Sigmoid colon (tissue), 7 donors: ENCODE results near the gene F2R. TPM values are rescaled to one million over a fixed set of nuclear protein-coding genes. Genes with fewer than 3 reads are reported as not detected.

Experiments
- DNase-seq: peaks from one replicate; pipeline ENCODE4 v3.0.0-alpha.2; 2019
- H3K27ac ChIP-seq, 4 donors: fragments of 200-600 bp; sonication (generic); one replicate each; pipeline ENCODE4 v1.5.1; 2016 to 2019; ENCODE audit warnings: mild to moderate bottlenecking in 1 of 4
- H3K27me3 ChIP-seq, 3 donors: fragments of 200-600 bp; sonication (generic); one replicate each; pipeline ENCODE4 v1.5.1; 2019; ENCODE audit warnings: mild to moderate bottlenecking in 1 of 3
- H3K36me3 ChIP-seq, 4 donors: fragments of 200-600 bp; sonication (generic); one replicate each; pipeline ENCODE4 v1.5.1; 2016 to 2019
- H3K4me1 ChIP-seq, 4 donors: fragments of 200-600 bp; sonication (generic); one replicate each; pipeline ENCODE4 v1.5.1; 2017 to 2019
- H3K4me3 ChIP-seq, 4 donors: fragments of 200-600 bp; sonication (generic); one replicate each; pipeline ENCODE4 v1.5.1; 2017 to 2019; ENCODE audit warnings: mild to moderate bottlenecking in 2 of 4, moderate library complexity in 1 of 4
- H3K9me3 ChIP-seq, 4 donors: fragments of 200-600 bp in 3 of 4; sonication (generic) in 3 of 4; one replicate each; pipeline versions ENCODE4 v1.5.1 to v1.6.1; 2013 to 2019
- EP300 ChIP-seq, 4 donors: sonication (generic); formaldehyde crosslinking; IDR thresholded peaks; one replicate each; pipeline ENCODE4 v1.6.1; 2017; ENCODE audit warnings: antibody characterized with exemption in 4 of 4
- POLR2A ChIP-seq, 2 donors: fragments of 450-650 bp; IDR thresholded peaks; one replicate each; pipeline ENCODE4 v1.6.1; 2016; ENCODE audit warnings: antibody characterized with exemption in 2 of 2, mild to moderate bottlenecking in 2 of 2, moderate library complexity in 2 of 2
- POLR2AphosphoS5 ChIP-seq, 4 donors: sonication (generic); formaldehyde crosslinking; IDR thresholded peaks; one replicate each; pipeline ENCODE4 v1.6.1; 2017; ENCODE audit warnings: antibody characterized with exemption in 4 of 4
- WGBS, 2 donors: extraction: QIAGEN DNeasy Blood & Tissue Kit; methylation state at CpG; one replicate each; pipeline ENCODE4 v1.1.7; 2013; 5-methylcytosine and 5-hydroxymethylcytosine counted together
- intact Hi-C: fragments of 100-400 bp; cut with DNase I; formaldehyde crosslinking; loops from one replicate; pipeline ENCODE4 v1.15.1; 2023
- polyA plus RNA-seq, 3 donors: library from polyadenylated mRNA; stranded (reverse); fragments of 200-250 nt; gene quantifications; one replicate each; pipeline ENCODE4 v1.2.3, GENCODE V29; 2013
- total RNA-seq, 4 donors: library from RNA; depleted of rRNA; stranded (reverse); fragments of >200 nt; gene quantifications; one replicate each; pipeline ENCODE4 v1.1.0, GENCODE V29; 2016
- TF ChIP-seq, protein P1 (sequence below), 4 experiments: fragments of 450-650 bp in 3 of 4; fragments of 200-600 bp in 1 of 4; IDR thresholded peaks; one replicate each; pipeline ENCODE4 v1.5.1; 2016 to 2019; ENCODE audit warnings: antibody characterized with exemption in 4 of 4, mild to moderate bottlenecking in 3 of 4, moderate library complexity in 2 of 4
- donor health status: healthy with polysubstance abuse.
- donor health status: Bipolar disorder and iron deficiency.
- donor health status: healthy.

Gene F2R
- total and polyA plus RNA-seq, 7 donors: 0.60 to 10.7 (median 5.8) TPM

DNA sequence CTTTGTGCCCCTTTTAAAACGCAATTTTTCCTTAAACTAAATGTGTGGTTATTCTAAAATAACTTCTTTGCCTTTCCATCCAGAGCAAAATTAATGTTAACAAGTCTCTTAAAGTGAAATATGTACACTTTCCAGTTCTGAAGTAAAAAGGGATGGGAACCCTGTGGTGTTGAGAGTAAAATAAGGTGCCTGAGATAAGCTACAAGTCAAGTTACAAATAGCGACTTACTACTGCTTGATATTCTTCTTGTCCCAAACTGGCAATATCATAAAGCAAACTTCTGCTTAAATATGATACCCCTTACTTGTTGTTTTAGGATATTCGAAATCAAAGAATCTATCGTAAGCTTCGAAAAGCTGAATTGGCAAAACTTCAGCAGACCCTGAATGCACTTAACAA is 18.3 kb upstream of the F2R start:
- Histone ChIP-seq H3K36me3 (no peaks in the 10 kb centered on the region), H3K9me3 (no peaks in the 10 kb centered on the region), H3K27ac (no peak overlapping the region), H3K4me3 (no peak overlapping the region), H3K4me1 (no peaks in the 10 kb centered on the region), H3K27me3 (no peaks in the 10 kb centered on the region)
- DNase-seq: no peak
- WGBS, 2 donors: 97 to 98% methylated on average over 5 of the region's 5 CpGs
- TF ChIP-seq POLR2AphosphoS5 (IDR thresholded peaks at IDR 0.05) (no peak), POLR2A (IDR thresholded peaks at IDR 0.05) (no peak), EP300 (IDR thresholded peaks at IDR 0.05) (no peak)
- TF ChIP-seq, protein P1, sequence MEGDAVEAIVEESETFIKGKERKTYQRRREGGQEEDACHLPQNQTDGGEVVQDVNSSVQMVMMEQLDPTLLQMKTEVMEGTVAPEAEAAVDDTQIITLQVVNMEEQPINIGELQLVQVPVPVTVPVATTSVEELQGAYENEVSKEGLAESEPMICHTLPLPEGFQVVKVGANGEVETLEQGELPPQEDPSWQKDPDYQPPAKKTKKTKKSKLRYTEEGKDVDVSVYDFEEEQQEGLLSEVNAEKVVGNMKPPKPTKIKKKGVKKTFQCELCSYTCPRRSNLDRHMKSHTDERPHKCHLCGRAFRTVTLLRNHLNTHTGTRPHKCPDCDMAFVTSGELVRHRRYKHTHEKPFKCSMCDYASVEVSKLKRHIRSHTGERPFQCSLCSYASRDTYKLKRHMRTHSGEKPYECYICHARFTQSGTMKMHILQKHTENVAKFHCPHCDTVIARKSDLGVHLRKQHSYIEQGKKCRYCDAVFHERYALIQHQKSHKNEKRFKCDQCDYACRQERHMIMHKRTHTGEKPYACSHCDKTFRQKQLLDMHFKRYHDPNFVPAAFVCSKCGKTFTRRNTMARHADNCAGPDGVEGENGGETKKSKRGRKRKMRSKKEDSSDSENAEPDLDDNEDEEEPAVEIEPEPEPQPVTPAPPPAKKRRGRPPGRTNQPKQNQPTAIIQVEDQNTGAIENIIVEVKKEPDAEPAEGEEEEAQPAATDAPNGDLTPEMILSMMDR (IDR thresholded peaks at IDR 0.05): no peak
- intact Hi-C loops: no loop called here

DNA sequence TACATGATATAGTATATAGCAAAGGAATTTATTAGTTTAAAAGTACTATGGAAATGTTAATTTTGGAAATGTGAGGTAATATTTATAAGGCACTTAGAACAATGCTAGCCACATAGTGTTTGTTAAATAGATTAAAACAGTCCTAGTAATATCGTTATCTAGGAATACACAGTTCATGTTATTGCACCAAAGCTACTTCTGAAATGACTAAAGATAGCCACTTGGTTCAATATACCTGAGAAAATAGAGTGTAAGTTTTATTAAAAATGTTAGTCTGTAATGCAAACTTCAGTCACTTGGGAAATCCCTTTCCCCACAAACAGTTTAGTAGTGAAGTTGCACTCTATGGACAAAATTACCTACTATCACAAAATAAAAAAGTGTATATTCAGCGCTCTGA is 15.4 kb upstream of the F2R start:
- no peaks in the 10 kb centered on the region for H3K9me3 ChIP-seq
- no peaks in the 10 kb centered on the region for H3K27me3 ChIP-seq
- no peaks in the 10 kb centered on the region for H3K4me1 ChIP-seq
- intact Hi-C loops: no loop called here
- no peak overlapping the region for H3K4me3 ChIP-seq
- 93 to 94% methylated on average over 2 of the region's 2 CpGs for WGBS, 2 donors
- H3K36me3 ChIP-seq: no peaks in the 10 kb centered on the region
- DNase-seq: no peak
- TF ChIP-seq POLR2AphosphoS5 (IDR thresholded peaks at IDR 0.05) (no peak), POLR2A (IDR thresholded peaks at IDR 0.05) (no peak), EP300 (IDR thresholded peaks at IDR 0.05) (no peak)
- TF ChIP-seq, protein P1 (IDR thresholded peaks at IDR 0.05): no peak
- no peak overlapping the region for H3K27ac ChIP-seq

DNA sequence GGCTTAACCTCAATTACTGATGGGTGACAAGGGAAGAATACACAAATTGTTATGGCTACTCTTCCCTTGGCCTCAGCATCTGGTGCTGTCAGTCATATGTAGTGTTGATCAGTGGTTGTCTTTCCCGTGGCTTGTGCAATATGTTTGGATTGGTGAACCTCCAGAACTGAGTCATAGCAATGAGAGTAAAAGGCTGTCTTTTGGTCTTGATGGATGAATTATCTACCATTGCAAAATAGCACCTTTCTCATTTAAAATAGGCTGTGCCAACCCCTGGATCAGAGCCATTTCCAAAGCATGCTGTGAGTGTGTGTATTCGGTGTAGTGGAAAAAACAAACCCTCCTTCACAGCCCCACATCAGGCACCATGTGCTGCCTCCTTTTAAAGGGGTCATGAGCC is 14.6 kb upstream of the F2R start:
- Histone ChIP-seq H3K4me1 (no peaks in the 10 kb centered on the region), H3K27me3 (no peaks in the 10 kb centered on the region), H3K4me3 (no peak overlapping the region), H3K36me3 (no peaks in the 10 kb centered on the region), H3K27ac (no peak overlapping the region), H3K9me3 (no peaks in the 10 kb centered on the region)
- TF ChIP-seq, protein P1 (IDR thresholded peaks at IDR 0.05): no peak
- no peak for TF ChIP-seq EP300 (IDR thresholded peaks at IDR 0.05)
- TF ChIP-seq POLR2AphosphoS5 (IDR thresholded peaks at IDR 0.05): no peak
- no peak for TF ChIP-seq POLR2A (IDR thresholded peaks at IDR 0.05)
- 65 to 82% methylated on average over 2 of the region's 2 CpGs for WGBS, 2 donors
- DNase-seq: no peak
- intact Hi-C loops: no loop called here

DNA sequence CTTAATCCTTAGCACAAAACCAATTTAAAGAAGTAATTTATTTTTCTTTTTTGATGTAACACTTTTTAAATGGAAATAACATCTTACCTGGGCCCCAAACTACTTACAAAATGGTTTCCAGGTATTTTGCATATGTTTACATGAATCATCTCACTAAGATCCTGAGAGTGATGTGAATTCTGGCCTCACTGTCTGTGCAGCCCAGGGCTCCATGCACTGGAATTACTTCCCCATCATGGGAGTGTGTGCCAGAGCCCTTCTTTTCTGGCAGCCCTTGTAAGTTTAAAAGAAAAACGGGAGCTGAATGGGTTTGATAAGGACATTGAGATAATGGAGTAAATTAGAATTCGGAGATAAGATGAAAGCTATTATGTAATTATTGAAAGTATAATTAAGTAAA is 12.2 kb upstream of the F2R start:
- H3K9me3 ChIP-seq: no peaks in the 10 kb centered on the region
- intact Hi-C loops: no loop called here
- no peaks in the 10 kb centered on the region for H3K4me1 ChIP-seq
- H3K27ac ChIP-seq: no peak overlapping the region
- H3K4me3 ChIP-seq: no peak overlapping the region
- no peak for DNase-seq
- no peaks in the 10 kb centered on the region for H3K27me3 ChIP-seq
- WGBS, 2 donors: 83 to 87% methylated on average over 2 of the region's 2 CpGs
- H3K36me3 ChIP-seq: no peaks in the 10 kb centered on the region
- no peak for TF ChIP-seq POLR2AphosphoS5 (IDR thresholded peaks at IDR 0.05)
- TF ChIP-seq POLR2A (IDR thresholded peaks at IDR 0.05): no peak

DNA sequence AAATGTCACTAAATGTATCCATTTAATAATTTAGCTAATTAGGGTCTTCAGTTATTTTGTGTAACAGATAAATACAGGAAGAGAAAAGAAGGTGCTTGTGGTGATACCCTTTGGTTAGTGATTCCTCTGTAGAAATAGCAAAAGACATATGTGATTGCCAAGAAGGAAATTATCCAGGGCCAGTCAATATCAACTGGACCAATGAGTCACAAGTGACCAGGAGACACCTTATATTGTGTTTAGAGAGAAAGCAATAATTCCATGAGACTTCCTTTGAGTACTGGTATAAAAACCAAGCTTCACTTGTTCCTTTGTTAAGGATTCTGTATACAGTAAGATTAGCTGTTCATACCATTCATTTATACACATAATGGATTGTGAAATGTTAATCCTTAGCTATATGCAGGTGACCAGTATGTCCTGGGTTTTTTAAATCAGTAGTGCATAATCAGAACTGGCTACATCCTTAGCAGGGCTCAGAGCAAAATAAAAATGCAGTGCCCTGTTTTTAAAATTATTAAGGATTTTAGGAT is 11.7 kb upstream of the F2R start:
- TF ChIP-seq POLR2A (IDR thresholded peaks at IDR 0.05) (no peak), POLR2AphosphoS5 (IDR thresholded peaks at IDR 0.05) (no peak), EP300 (IDR thresholded peaks at IDR 0.05) (no peak)
- TF ChIP-seq, protein P1 (IDR thresholded peaks at IDR 0.05): no peak
- H3K9me3 ChIP-seq: no peaks in the 10 kb centered on the region
- no peak overlapping the region for H3K4me3 ChIP-seq
- intact Hi-C loops: no loop called here
- H3K27ac ChIP-seq: no peak overlapping the region
- no peak for DNase-seq
- no peaks in the 10 kb centered on the region for H3K27me3 ChIP-seq
- no peaks in the 10 kb centered on the region for H3K4me1 ChIP-seq
- no peaks in the 10 kb centered on the region for H3K36me3 ChIP-seq
